Endothelial cell of umbilical vein (primary cell): Measurements from ENCODE around the gene RBM18. TPM values are rescaled to one million over a fixed set of nuclear protein-coding genes. Genes with fewer than 3 reads are reported as not detected.

ENCODE experiments used
- BruUV-seq: library from RNA; stranded (reverse); fragments of 400-500 nt; replicated peaks from 2 replicates; lab custom pipeline; 2021; lab: Mats Ljungman, UMichigan
- CTCF ChIA-PET: fragments of 300-600, 350-600 bp; sonication (Branson Sonifier 250); formaldehyde crosslinking; loops from one replicate; lab custom pipeline; 2021; ENCODE audit warnings: antibody characterized with exemption, inconsistent platforms; lab: Charles Lee
- POLR2A ChIA-PET: fragments of 300-600, 350-600 bp; sonication (Branson Sonifier 250); formaldehyde crosslinking; loops from one replicate; lab custom pipeline; 2021; ENCODE audit warnings: antibody characterized with exemption, inconsistent platforms; lab: Charles Lee
- DNase-seq: peaks from one replicate; pipeline ENCODE4 v3.0.0-alpha.2; 2011; ENCODE audit warnings: low read depth, low spot score
- FAIRE-seq: peaks from 2 replicates; lab custom pipeline; 2011; peaks lifted over from hg19 to GRCh38; lab: Jason Lieb, UNC
- H2AFZ ChIP-seq: 2 replicates; pipeline ENCODE4 v1.6.0; 2012; ENCODE audit warnings: low read depth, low read length, control low read depth, inconsistent platforms
- H3K27ac ChIP-seq: 2 replicates; pipeline ENCODE4 v1.5.1; 2011; ENCODE audit warnings: low read depth, mild to moderate bottlenecking, control low read depth, low read length, moderate library complexity; ENCODE audit not compliant: insufficient read depth
- H3K27me3 ChIP-seq, 2 experiments: 2 replicates each; pipeline versions ENCODE4 v1.6.0 to v1.6.1; 2011; ENCODE audit warnings: low read length in 2 of 2, mixed read lengths in 1 of 2; ENCODE audit not compliant: control insufficient read depth in 2 of 2, insufficient read depth in 2 of 2
- H3K36me3 ChIP-seq, 2 experiments: 2 replicates in 1 of 2; 3 replicates in 1 of 2; pipeline ENCODE4 v1.5.1; 2011; ENCODE audit warnings: low read length in 2 of 2, mild to moderate bottlenecking in 1 of 2, moderate library complexity in 1 of 2; ENCODE audit not compliant: control insufficient read depth in 2 of 2, insufficient read depth in 2 of 2; ENCODE audit errors: extremely low read depth in 1 of 2
- H3K4me1 ChIP-seq: 3 replicates; pipeline ENCODE4 v1.5.1; 2011; ENCODE audit warnings: mild to moderate bottlenecking, low read length; ENCODE audit not compliant: control insufficient read depth, insufficient read depth; ENCODE audit errors: extremely low read depth
- H3K4me2 ChIP-seq: 2 replicates; pipeline ENCODE4 v1.6.1; 2011; ENCODE audit warnings: low read length, control low read depth, mixed read lengths; ENCODE audit not compliant: insufficient read depth
- H3K4me3 ChIP-seq, 3 experiments: fragments of 200-600 bp in 1 of 3; sonication (generic), shearing (Covaris generic) in 1 of 3; replicated peaks in 1 of 3; 2 replicates each; pipeline ENCODE4 v1.5.1; 2011 to 2016; ENCODE audit warnings: control low read depth in 3 of 3, low read length in 3 of 3, mild to moderate bottlenecking in 2 of 3, inconsistent platforms in 1 of 3, low read depth in 1 of 3, moderate library complexity in 1 of 3; ENCODE audit not compliant: insufficient read depth in 1 of 3
- H3K79me2 ChIP-seq: 2 replicates; pipeline ENCODE4 v1.6.0; 2012; ENCODE audit warnings: low read length, inconsistent platforms; ENCODE audit not compliant: control insufficient read depth, insufficient read depth
- H3K9ac ChIP-seq: replicated peaks from 2 replicates; pipeline ENCODE3; 2011; ENCODE audit warnings: low read length, control low read depth; ENCODE audit not compliant: insufficient read depth; ENCODE audit errors: extremely low read depth
- H3K9me1 ChIP-seq: replicated peaks from 3 replicates; pipeline ENCODE4 v1.6.0; 2011; ENCODE audit warnings: mild to moderate bottlenecking, low read length; ENCODE audit not compliant: control insufficient read depth, insufficient read depth; ENCODE audit errors: extremely low read depth
- H3K9me3 ChIP-seq: replicated peaks from 2 replicates; pipeline ENCODE4 v1.5.1; 2012; ENCODE audit warnings: low read length, inconsistent platforms; ENCODE audit not compliant: control insufficient read depth, insufficient read depth
- H4K20me1 ChIP-seq: replicated peaks from 2 replicates; pipeline ENCODE3; 2011; ENCODE audit warnings: mild to moderate bottlenecking, low read length; ENCODE audit not compliant: control insufficient read depth, insufficient read depth; ENCODE audit errors: extremely low read depth
- CTCF ChIP-seq, 2 donors: IDR thresholded peaks; 1 replicate in 1 of 2; 2 replicates in 1 of 2; pipeline ENCODE4 v1.5.1; 2011; ENCODE audit warnings: low read length in 2 of 2, mild to moderate bottlenecking in 2 of 2, moderate library complexity in 2 of 2, control low read depth in 1 of 2, inconsistent platforms in 1 of 2, low read depth in 1 of 2; ENCODE audit not compliant: insufficient read depth in 1 of 2; ENCODE audit errors: extremely low read depth in 1 of 2
- EZH2 ChIP-seq: IDR thresholded peaks from 2 replicates; pipeline ENCODE4 v1.6.1; 2012; ENCODE audit warnings: borderline replicate concordance, low read depth, mild to moderate bottlenecking, moderate library complexity, low read length, inconsistent platforms; ENCODE audit not compliant: severe bottlenecking
- FOS ChIP-seq: IDR thresholded peaks from 2 replicates; pipeline ENCODE4 v1.6.1; 2011; ENCODE audit warnings: mild to moderate bottlenecking, low read length, moderate library complexity, borderline replicate concordance; ENCODE audit not compliant: insufficient read depth
- GATA2 ChIP-seq: IDR thresholded peaks from 2 replicates; pipeline ENCODE4 v1.7.0; 2011; ENCODE audit warnings: low read depth, mild to moderate bottlenecking, moderate library complexity, mixed read lengths, low read length; ENCODE audit not compliant: insufficient read length, insufficient read depth
- JUN ChIP-seq: IDR thresholded peaks from 2 replicates; pipeline ENCODE4 v1.6.1; 2011; ENCODE audit warnings: borderline replicate concordance, low read depth; ENCODE audit not compliant: insufficient read length, insufficient read depth
- MAX ChIP-seq: IDR thresholded peaks from 2 replicates; pipeline ENCODE4 v1.6.1; 2011; ENCODE audit not compliant: insufficient read depth, insufficient read length
- MYC ChIP-seq: IDR thresholded peaks from one replicate; pipeline ENCODE4 v1.6.1; 2011; ENCODE audit warnings: mild to moderate bottlenecking, low read depth, low read length
- POLR2A ChIP-seq: IDR thresholded peaks from 2 replicates; pipeline ENCODE4 v1.6.1; 2012; ENCODE audit warnings: low read depth, mild to moderate bottlenecking, control low read depth, low read length
- POLR2AphosphoS5 ChIP-seq: IDR thresholded peaks from 2 replicates; pipeline ENCODE4 v1.6.1; 2012; ENCODE audit warnings: low read depth, mild to moderate bottlenecking, control low read depth, low read length, moderate library complexity; ENCODE audit not compliant: insufficient read depth
- dilution Hi-C: fragments of 300-500 bp; cut with MboI; formaldehyde crosslinking; loops from one replicate; pipeline ENCODE4 v1.15.0; 2019; ENCODE audit warnings: low sequenced_read_pairs; ENCODE audit not compliant: extremely low pct_ligation_motif_present
- intact Hi-C: fragments of 100-400 bp; cut with micrococcal nuclease; formaldehyde crosslinking; loops from one replicate; pipeline ENCODE4 v1.10.0; 2022
- polyA plus RNA-seq, 4 experiments: library from polyadenylated mRNA; depleted of rRNA in 3 of 4; stranded (reverse) in 3 of 4; unstranded in 1 of 4; fragments of >200 nt; gene quantifications; 2 replicates each; pipeline versions ENCODE4 v1.2.1 to v1.2.3, GENCODE V29; 2011 to 2012; ENCODE audit warnings: missing spikeins in 1 of 4
- total RNA-seq: library from RNA; stranded (reverse); gene quantifications from 2 replicates; pipeline ENCODE4 v1.2.3, GENCODE V29; 2021

The RBM18 gene
- total and polyA plus RNA-seq, 2 donors (not counting 3 experiments of a cell fraction or from before 2014, with no cell fraction given): 7.9 to 26.9 TPM

GRCh38 chr9:122207096-122207495, 57.5 kb downstream of the RBM18 start:
- Histone ChIP-seq H3K4me3 (no peak overlapping the region), H3K9me1 (no peaks in the 10 kb centered on the region), H4K20me1 (no peaks in the 10 kb centered on the region), H3K27me3 (peaks cover 0 to 11% of the 10 kb centered on the region in 2 experiments), H3K79me2 (no peaks in the 10 kb centered on the region), H3K4me1 (no peaks in the 10 kb centered on the region), H3K4me2 (no peak overlapping the region), H3K9me3 (no peaks in the 10 kb centered on the region), H2AFZ (no peak overlapping the region), H3K9ac (no peak overlapping the region), H3K36me3 (no peaks in the 10 kb centered on the region), H3K27ac (no peak overlapping the region)
- dilution Hi-C loops: no loop called here
- BruUV-seq: no TSS peak
- DNase-seq: no peak
- intact Hi-C loops: no loop called here
- FAIRE-seq: no peak
- CTCF ChIA-PET: interaction anchor here (0.8 to 1.2 kb wide), 2 partner anchors 82 to 143 kb away, joined by 3 read pairs; no protein-coding TSS in a partner anchor
- TF ChIP-seq POLR2AphosphoS5 (no peak), JUN (no peak), EZH2 (no peak), POLR2A (no peak), MYC (no peak), MAX (no peak), CTCF (IDR thresholded peaks at IDR 0.05; ENCODE audit: extremely low read depth in 1 of 2, insufficient read depth in 1 of 2, low read depth in 1 of 2, low read length in 2 of 2) (no peak), GATA2 (no peak), FOS (no peak)
- POLR2A ChIA-PET: no interaction called here
